Measurements from ENCODE around the gene PTAFR.

PTAFR gene

GRCh38 chr1:28114844-28115243 is 61.6 kb downstream of the PTAFR start:
- DNase-seq = no peak

GRCh38 chr1:28113242-28113572 is 63.3 kb downstream of the PTAFR start:
- DNase-seq = no peak

- DNase-seq = no peak
Measured at GRCh38 chr1:28112388-28113241, 63.9 kb downstream of the PTAFR start.

- no peak for DNase-seq
Measured at GRCh38 chr1:28111157-28111556, 65.3 kb downstream of the PTAFR start.

GRCh38 chr1:28110555-28110954 is 65.9 kb downstream of the PTAFR start:
- DNase-seq = no peak

GRCh38 chr1:28109639-28110038 is 66.9 kb downstream of the PTAFR start:
- DNase-seq = no peak

GRCh38 chr1:28108001-28108400 is 68.5 kb downstream of the PTAFR start:
- DNase-seq = no peak

GRCh38 chr1:28104866-28105467 is 71.5 kb downstream of the PTAFR start:
- DNase-seq = no peak

GRCh38 chr1:28102189-28102588 is 74.3 kb downstream of the PTAFR start:
- no peak for DNase-seq

- no peak for DNase-seq
Measured at GRCh38 chr1:28099050-28099769, 77.3 kb downstream of the PTAFR start.

Measured in GOT3 (cell line).